ENCODE data around the gene ENTPD8. TPM values are rescaled to one million over a fixed set of nuclear protein-coding genes. Genes with fewer than 3 reads are reported as not detected.
"Not testable (repeated sequence)": the region's sequence is repeated elsewhere in the genome, so short reads cannot be mapped to it uniquely, and the experiment has no call there.

Gene ENTPD8
- total RNA-seq, 2 experiments from 2014 or later: not detected

DNA sequence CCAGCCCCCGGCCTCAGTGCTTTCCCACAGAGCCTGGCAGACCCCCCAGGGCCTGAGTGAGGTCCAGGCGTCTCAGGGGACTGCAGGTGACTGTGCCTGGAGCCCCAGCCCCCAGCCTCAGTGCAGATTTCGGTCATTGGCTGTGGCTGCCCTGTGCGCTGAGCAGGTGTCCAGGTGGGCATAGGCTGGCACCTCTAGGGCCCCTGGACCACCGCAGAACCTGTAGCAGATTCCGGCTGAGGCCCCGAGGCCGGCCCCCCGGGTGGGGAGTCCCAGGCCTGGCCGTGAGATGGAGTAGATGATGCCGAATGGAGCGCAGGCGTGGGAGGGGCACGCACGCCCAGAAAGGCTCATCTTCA, 30.3 kb downstream of the ENTPD8 start:
- CTCF ChIA-PET: interaction anchor here (0.8 to 1.4 kb wide), 2 partner anchors 12 to 109 kb away, joined by 3 to 4 read pairs; partner anchors contain the start of genes EXD3, NOXA1 and NRARP
- peaks cover 25% of the 10 kb centered on the region for H3K4me1 Mint-ChIP-seq
- POLR2A ChIA-PET: interaction anchor here (0.8 kb wide), 1 partner anchor 12 kb away, joined by 3 read pairs; the partner anchor contains the start of genes EXD3 and NOXA1
- H3K36me3 Mint-ChIP-seq (ENCODE audit: low read depth): no peaks in the 10 kb centered on the region
- H3K9me3 Mint-ChIP-seq: no peaks in the 10 kb centered on the region
- H3K4me3 Mint-ChIP-seq: no peak overlapping the region
- H3K27me3 Mint-ChIP-seq: no peaks in the 10 kb centered on the region
- no peak for DNase-seq
- no peak overlapping the region for H3K27ac Mint-ChIP-seq

DNA sequence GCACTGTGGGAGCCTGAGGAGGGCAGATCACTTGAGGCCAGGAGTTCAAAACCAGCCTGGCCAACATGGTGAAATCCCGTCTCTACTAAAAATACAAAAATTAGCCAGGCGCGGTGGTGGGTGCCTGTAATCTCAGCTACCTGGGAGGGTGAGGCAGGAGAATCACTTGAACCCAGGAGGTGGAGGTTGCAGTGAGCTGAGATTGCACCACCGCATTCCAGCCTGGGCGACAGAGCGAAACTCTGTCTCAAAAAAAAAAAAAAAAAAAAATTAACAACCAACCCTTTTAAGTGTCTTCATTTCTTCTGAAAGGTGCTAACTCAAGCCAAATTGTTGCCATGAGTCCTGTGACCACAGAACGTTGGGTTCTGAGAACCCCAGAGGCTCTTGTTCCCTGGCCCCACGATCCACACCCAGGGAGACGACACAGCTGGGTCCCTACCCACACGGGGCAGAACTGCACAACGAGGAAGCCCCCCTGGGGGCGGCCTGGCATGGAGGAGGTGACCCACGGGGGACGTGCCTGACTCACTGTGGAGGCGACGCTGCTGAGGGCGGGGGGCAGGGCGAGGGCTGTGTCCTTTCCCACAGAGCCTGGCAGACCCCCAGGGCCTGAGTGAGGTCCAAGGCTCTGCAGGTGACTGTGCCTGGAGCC, 30.8 kb downstream of the ENTPD8 start:
- H3K4me3 Mint-ChIP-seq, POLR2A ChIA-PET, H3K27me3 Mint-ChIP-seq: not testable (repeated sequence)

DNA sequence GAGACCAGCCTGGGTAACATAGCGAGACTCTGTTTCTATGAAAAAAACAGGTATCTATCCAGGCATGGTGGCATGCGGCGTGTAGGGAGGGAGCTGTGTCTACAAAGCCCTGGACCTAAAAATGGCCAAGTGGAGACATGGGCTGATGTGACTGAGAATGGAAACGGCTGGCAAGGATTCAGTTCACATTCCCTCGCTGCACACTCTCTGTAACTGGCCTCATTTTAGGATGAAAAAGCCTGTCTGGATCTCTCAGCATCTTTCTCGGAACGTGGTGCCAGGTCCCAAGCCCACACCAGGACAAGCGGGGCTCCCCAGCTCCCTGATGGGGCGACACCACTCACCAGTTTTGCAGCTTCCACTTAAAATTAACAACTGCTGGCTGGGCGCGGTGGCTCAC, 31.6 kb downstream of the ENTPD8 start:
- ChIA-PET CTCF (interaction anchor here (1.4 kb wide), 1 partner anchor 108 kb away, joined by 4 read pairs; the partner anchor contains the start of gene NRARP), POLR2A (no interaction called here)
- no peak for DNase-seq
- no peak overlapping the region for H3K4me3 Mint-ChIP-seq
- H3K36me3 Mint-ChIP-seq (ENCODE audit: low read depth): no peaks in the 10 kb centered on the region
- H3K27ac Mint-ChIP-seq: no peak overlapping the region
- no peaks in the 10 kb centered on the region for H3K9me3 Mint-ChIP-seq
- peaks cover 26% of the 10 kb centered on the region for H3K4me1 Mint-ChIP-seq
- H3K27me3 Mint-ChIP-seq: peaks cover 2% of the 10 kb centered on the region

More for the DNA sequence above, 30.8 kb downstream of the ENTPD8 start:
- H3K4me1 Mint-ChIP-seq: peaks cover 27% of the 10 kb centered on the region
- CTCF ChIA-PET: interaction anchor here (1.4 kb wide), 1 partner anchor 108 kb away, joined by 4 read pairs; the partner anchor contains the start of gene NRARP
- not testable (repeated sequence) for H3K27ac Mint-ChIP-seq; H3K9me3 Mint-ChIP-seq; H3K36me3 Mint-ChIP-seq (ENCODE audit: low read depth); DNase-seq

GRCh38 chr9:137408651-137409405, 32.3 kb downstream of the ENTPD8 start:
- peaks cover 2% of the 10 kb centered on the region for H3K27me3 Mint-ChIP-seq
- CTCF ChIA-PET: interaction anchor here (0.7 to 1.8 kb wide), 2 partner anchors 107 to 488 kb away, joined by 3 to 4 read pairs; partner anchors contain the start of gene NRARP

DNA sequence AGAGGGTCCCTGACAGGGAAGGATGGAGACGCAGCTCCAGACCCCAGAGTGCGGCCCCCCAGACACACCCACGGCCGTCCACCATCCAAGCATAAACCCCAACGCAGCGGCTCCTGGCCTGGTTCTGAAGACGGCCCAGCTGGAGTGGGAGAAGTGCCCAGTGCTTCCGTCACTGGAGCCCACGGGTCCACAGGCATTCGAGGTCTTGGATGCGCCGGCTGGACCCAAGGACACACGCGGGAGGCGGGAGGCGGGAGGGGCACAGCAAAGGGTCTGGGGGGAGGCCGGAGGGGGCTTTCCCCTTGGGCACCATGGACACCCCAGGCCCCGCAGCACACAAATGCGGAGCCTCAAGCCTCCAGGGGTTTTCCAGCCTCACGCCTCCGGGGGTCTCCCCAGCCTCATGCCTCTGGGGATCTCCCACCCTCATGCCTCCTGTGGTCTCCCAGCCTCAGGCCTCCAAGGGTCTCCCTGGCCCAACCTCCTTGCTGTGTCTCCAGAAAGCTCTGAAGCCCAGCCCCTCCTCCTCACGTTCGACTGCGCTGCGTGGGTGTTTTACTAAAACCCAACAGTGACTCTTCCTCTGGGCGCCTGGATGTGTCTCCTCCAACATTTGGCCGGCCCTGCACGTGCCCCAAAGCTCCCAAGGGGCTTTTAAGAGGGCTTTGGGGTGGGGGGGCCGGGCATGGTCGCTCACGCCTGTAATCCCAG, 33.4 kb downstream of the ENTPD8 start:
- CTCF ChIA-PET: interaction anchor here (0.7 to 1.8 kb wide), 3 partner anchors 106 to 487 kb away, joined by 3 to 4 read pairs (median 3); partner anchors contain the start of genes NRARP and TOR4A
- POLR2A ChIA-PET: no interaction called here
- H3K36me3 Mint-ChIP-seq (ENCODE audit: low read depth): no peaks in the 10 kb centered on the region
- H3K4me3 Mint-ChIP-seq: no peak overlapping the region
- no peak overlapping the region for H3K27ac Mint-ChIP-seq
- peaks cover 2% of the 10 kb centered on the region for H3K27me3 Mint-ChIP-seq
- DNase-seq: no peak
- H3K9me3 Mint-ChIP-seq: no peaks in the 10 kb centered on the region
- peaks cover 19% of the 10 kb centered on the region for H3K4me1 Mint-ChIP-seq

More at GRCh38 chr9:137408651-137409405, 32.3 kb downstream of the ENTPD8 start:
- POLR2A ChIA-PET: no interaction called here
- H3K4me3 Mint-ChIP-seq: no peak overlapping the region
- no peaks in the 10 kb centered on the region for H3K9me3 Mint-ChIP-seq
- peaks cover 22% of the 10 kb centered on the region for H3K4me1 Mint-ChIP-seq
- no peak overlapping the region for H3K27ac Mint-ChIP-seq
- DNase-seq: no peak
- H3K36me3 Mint-ChIP-seq (ENCODE audit: low read depth): no peaks in the 10 kb centered on the region

DNA sequence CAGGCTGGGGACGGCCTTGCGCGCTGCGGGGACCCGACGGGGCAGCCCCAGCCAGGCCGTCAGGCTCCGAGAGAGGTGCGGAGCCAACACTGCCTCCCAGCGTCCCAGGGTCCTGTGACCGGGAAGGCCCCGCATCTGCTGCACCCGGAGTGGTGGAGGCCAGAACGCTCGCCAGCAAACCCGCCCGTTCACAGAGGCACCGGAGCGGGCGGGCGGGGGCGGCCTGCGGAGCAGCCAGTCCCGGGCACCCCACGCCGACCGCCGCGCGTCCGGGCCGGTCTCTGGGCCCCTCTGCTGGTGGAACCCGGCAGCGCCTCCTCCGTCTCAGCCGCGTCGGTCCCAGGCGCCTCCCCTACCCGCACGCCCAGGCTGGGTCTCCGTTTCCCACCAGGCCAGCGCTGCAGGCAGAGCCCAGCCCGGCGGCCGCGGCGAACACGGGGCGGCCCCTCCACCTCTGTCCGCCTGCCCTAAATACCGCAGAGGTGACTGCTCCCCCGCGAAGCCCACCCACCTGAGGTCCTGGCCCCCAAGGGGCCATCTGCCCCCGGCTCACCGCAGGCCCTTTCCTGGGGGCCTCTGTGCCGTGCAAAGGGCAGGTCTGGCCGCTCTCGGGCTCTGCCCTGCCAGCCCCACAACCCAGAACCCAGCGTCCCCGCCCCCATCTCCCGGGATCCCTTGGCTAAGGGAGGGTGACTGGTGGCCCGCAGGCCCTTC, 34.1 kb downstream of the ENTPD8 start:
- ChIA-PET CTCF (interaction anchor here (1.8 kb wide), 1 partner anchor 105 kb away, joined by 4 read pairs; the partner anchor contains the start of gene NRARP), POLR2A (no interaction called here)
- H3K9me3 Mint-ChIP-seq: no peaks in the 10 kb centered on the region
- DNase-seq: peak; percentile 73
- H3K4me3 Mint-ChIP-seq: no peak overlapping the region
- peaks cover 2% of the 10 kb centered on the region for H3K27me3 Mint-ChIP-seq
- H3K4me1 Mint-ChIP-seq: peaks cover 21% of the 10 kb centered on the region
- no peak overlapping the region for H3K27ac Mint-ChIP-seq
- no peaks in the 10 kb centered on the region for H3K36me3 Mint-ChIP-seq (ENCODE audit: low read depth)

- ChIA-PET POLR2A (no interaction called here), CTCF (interaction anchor here (0.6 kb wide), 1 partner anchor 219 kb away, joined by 3 read pairs; no protein-coding TSS in a partner anchor)
- H3K4me1 Mint-ChIP-seq: peaks cover 16% of the 10 kb centered on the region
- no peak overlapping the region for H3K4me3 Mint-ChIP-seq
- no peaks in the 10 kb centered on the region for H3K9me3 Mint-ChIP-seq
- H3K27me3 Mint-ChIP-seq: peaks cover 2% of the 10 kb centered on the region
- no peak overlapping the region for H3K27ac Mint-ChIP-seq
- H3K36me3 Mint-ChIP-seq (ENCODE audit: low read depth): no peaks in the 10 kb centered on the region
- no peak for DNase-seq
Measured at GRCh38 chr9:137406085-137406760, 34.9 kb downstream of the ENTPD8 start.

- peaks cover 2% of the 10 kb centered on the region for H3K27me3 Mint-ChIP-seq
- no peaks in the 10 kb centered on the region for H3K9me3 Mint-ChIP-seq
- H3K4me3 Mint-ChIP-seq: no peak overlapping the region
- H3K4me1 Mint-ChIP-seq: peaks cover 13% of the 10 kb centered on the region
- POLR2A ChIA-PET: no interaction called here
- H3K36me3 Mint-ChIP-seq (ENCODE audit: low read depth): no peaks in the 10 kb centered on the region
- H3K27ac Mint-ChIP-seq: no peak overlapping the region
- no peak for DNase-seq
- CTCF ChIA-PET: interaction anchor here (0.6 kb wide), 1 partner anchor 218 kb away, joined by 3 read pairs; no protein-coding TSS in a partner anchor
Measured at GRCh38 chr9:137405677-137406081, 35.5 kb downstream of the ENTPD8 start.

DNA sequence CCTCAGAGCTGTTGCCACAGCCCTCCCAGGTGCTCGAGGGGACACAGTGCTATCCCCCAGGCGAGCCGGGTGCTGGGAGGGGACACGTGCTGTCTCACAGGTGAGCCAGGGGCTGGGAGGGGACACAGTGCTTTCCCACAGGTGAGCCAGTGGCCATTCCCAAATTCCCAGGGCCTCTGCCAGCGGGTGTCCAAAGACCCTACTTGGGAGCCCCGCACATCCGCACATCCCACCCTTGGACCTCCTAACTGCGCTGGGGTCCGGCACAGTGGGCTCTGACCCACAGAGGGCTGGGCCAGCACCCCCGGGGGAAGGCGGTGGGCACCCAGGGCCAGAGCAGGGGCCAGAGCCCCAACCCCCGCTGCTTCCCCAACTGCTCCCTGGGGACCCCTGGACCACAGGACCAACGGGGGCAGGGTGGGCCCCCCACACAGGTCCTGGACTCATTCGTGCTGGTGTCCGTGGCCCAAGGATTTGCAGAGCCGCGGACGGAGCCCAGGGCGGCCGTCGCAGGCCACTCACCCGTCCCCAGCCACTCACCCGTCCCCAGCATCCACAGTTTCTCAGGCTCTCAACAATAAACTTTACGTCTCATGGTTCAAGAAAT, 36.1 kb downstream of the ENTPD8 start:
- H3K9me3 Mint-ChIP-seq: no peaks in the 10 kb centered on the region
- ChIA-PET CTCF (no interaction called here), POLR2A (no interaction called here)
- no peak overlapping the region for H3K27ac Mint-ChIP-seq
- no peaks in the 10 kb centered on the region for H3K36me3 Mint-ChIP-seq (ENCODE audit: low read depth)
- DNase-seq: no peak
- no peak overlapping the region for H3K4me3 Mint-ChIP-seq
- H3K27me3 Mint-ChIP-seq: peaks cover 2% of the 10 kb centered on the region
- peaks cover 10% of the 10 kb centered on the region for H3K4me1 Mint-ChIP-seq

GRCh38 chr9:137403269-137403668, 37.9 kb downstream of the ENTPD8 start:
- CTCF ChIA-PET: no interaction called here
- Mint-ChIP-seq H3K4me3 (no peak overlapping the region), H3K27me3 (peaks cover 2% of the 10 kb centered on the region), H3K36me3 (ENCODE audit: low read depth) (no peaks in the 10 kb centered on the region), H3K9me3 (no peaks in the 10 kb centered on the region), H3K4me1 (peaks cover 10% of the 10 kb centered on the region), H3K27ac (no peak overlapping the region)
- DNase-seq: no peak
- POLR2A ChIA-PET: no interaction called here

DNA sequence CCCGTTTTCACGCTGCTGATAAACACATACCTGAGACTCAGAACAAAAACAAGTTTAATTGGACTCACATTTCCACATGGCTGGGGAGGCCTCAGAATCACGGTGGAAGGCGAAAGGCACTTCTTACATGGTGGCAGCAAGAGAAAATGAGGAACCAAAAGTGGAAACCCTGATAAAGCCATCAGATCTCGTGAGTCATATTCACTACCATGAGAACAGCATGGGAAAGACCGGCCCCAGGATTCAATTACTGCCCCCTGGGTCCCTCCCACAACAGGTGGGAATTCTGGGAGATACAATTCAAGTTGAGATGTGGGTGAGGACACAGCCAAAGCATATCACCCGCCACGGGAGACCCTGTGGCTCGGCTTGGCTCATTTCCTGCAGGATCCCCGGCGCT, 38.4 kb downstream of the ENTPD8 start:
- CTCF ChIA-PET: no interaction called here
- no peaks in the 10 kb centered on the region for H3K36me3 Mint-ChIP-seq (ENCODE audit: low read depth)
- no peak overlapping the region for H3K27ac Mint-ChIP-seq
- no peak for DNase-seq
- no peak overlapping the region for H3K4me3 Mint-ChIP-seq
- no peaks in the 10 kb centered on the region for H3K9me3 Mint-ChIP-seq
- POLR2A ChIA-PET: no interaction called here
- peaks cover 12% of the 10 kb centered on the region for H3K4me1 Mint-ChIP-seq
- H3K27me3 Mint-ChIP-seq: peaks cover 2% of the 10 kb centered on the region

Measured in activated CD4-positive, alpha-beta memory T cell treated with anti-CD3 and anti-CD28 coated beads, Interleukin-2, amount 10 ng/mL, durations not matched to agents 7 days and 5 days (primary cell).